IMR-90 (cell line): Measurements from ENCODE around the gene CSH2. TPM values are rescaled to one million over a fixed set of nuclear protein-coding genes. Genes with fewer than 3 reads are reported as not detected.

ENCODE experiments used
- ATAC-seq: fragments of 200-7000 bp; cut with Tn5 transposase; 2 replicates; pipeline ENCODE4 v1.9.1; 2020; ENCODE audit warnings: low read depth, mild to moderate bottlenecking, moderate library complexity
- BruUV-seq: library from RNA; stranded (reverse); fragments of 400-500 nt; replicated peaks from 2 replicates; lab custom pipeline; 2021; lab: Mats Ljungman, UMichigan
- CTCF ChIA-PET: fragments of 300-600 bp; formaldehyde crosslinking; extraction: SDS; loops from one replicate; lab custom pipeline; 2021; ENCODE audit warnings: antibody characterized with exemption; lab: Yijun Ruan, JAX
- POLR2A ChIA-PET: fragments of 300-600 bp; sonication (Branson Sonifier 250); formaldehyde crosslinking; loops from one replicate; lab custom pipeline; 2022; ENCODE audit warnings: antibody characterized with exemption; ENCODE audit not compliant: unreplicated experiment; lab: Charles Lee
- DNase-seq: peaks from one replicate; pipeline ENCODE4 v3.0.0; 2013
- H2AFZ ChIP-seq: replicated peaks from 2 replicates; pipeline ENCODE3; 2013; ENCODE audit warnings: low read length, mild to moderate bottlenecking; ENCODE audit not compliant: poor library complexity
- H2AK5ac ChIP-seq: 2 replicates; pipeline ENCODE4 v1.6.1; 2013; ENCODE audit warnings: low read depth, low read length, inconsistent platforms
- H2AK9ac ChIP-seq: replicated peaks from 2 replicates; pipeline ENCODE3; 2013; ENCODE audit warnings: mild to moderate bottlenecking, low read depth, low read length, moderate library complexity; ENCODE audit not compliant: poor library complexity
- H2BK120ac ChIP-seq: 2 replicates; pipeline ENCODE4 v1.6.1; 2013; ENCODE audit warnings: low read depth, low read length, inconsistent platforms
- H2BK15ac ChIP-seq: 3 replicates; pipeline ENCODE4 v1.6.1; 2013; ENCODE audit warnings: low read depth, low read length, inconsistent platforms
- H2BK20ac ChIP-seq: 2 replicates; pipeline ENCODE4 v1.6.1; 2013; ENCODE audit warnings: low read depth, mild to moderate bottlenecking, inconsistent platforms, low read length, moderate library complexity
- H2BK5ac ChIP-seq: 2 replicates; pipeline ENCODE4 v1.6.1; 2013; ENCODE audit warnings: mild to moderate bottlenecking, low read depth, low read length, inconsistent platforms; ENCODE audit not compliant: poor library complexity, severe bottlenecking
- H3K14ac ChIP-seq: replicated peaks from 2 replicates; pipeline ENCODE4 v1.6.1; 2013; ENCODE audit warnings: low read depth, low read length, inconsistent platforms
- H3K18ac ChIP-seq: 2 replicates; pipeline ENCODE4 v1.6.1; 2013; ENCODE audit warnings: low read depth, low read length, control low read depth
- H3K23ac ChIP-seq: 2 replicates; pipeline ENCODE4 v1.6.1; 2013; ENCODE audit warnings: low read depth, low read length, inconsistent platforms
- H3K27ac ChIP-seq: 2 replicates; pipeline ENCODE4 v1.5.1; 2013; ENCODE audit warnings: mild to moderate bottlenecking, control low read depth, low read length; ENCODE audit not compliant: insufficient read depth
- H3K27me3 ChIP-seq: 2 replicates; pipeline ENCODE4 v1.6.1; 2013; ENCODE audit warnings: low read length; ENCODE audit not compliant: control insufficient read depth, insufficient read depth
- H3K36me3 ChIP-seq: 2 replicates; pipeline ENCODE4 v1.6.1; 2013; ENCODE audit warnings: low read length, mixed read lengths; ENCODE audit not compliant: control insufficient read depth, insufficient read depth
- H3K4ac ChIP-seq: 2 replicates; pipeline ENCODE4 v1.6.1; 2013; ENCODE audit warnings: low read depth, low read length, inconsistent platforms
- H3K4me1 ChIP-seq: 2 replicates; pipeline ENCODE4 v1.6.1; 2013; ENCODE audit warnings: low read length, mixed read lengths; ENCODE audit not compliant: control insufficient read depth, insufficient read depth
- H3K4me2 ChIP-seq: 2 replicates; pipeline ENCODE4 v1.6.1; 2013; ENCODE audit warnings: low read depth, mild to moderate bottlenecking, control low read depth, low read length, moderate library complexity
- H3K4me3 ChIP-seq: 2 replicates; pipeline ENCODE4 v1.5.1; 2013; ENCODE audit warnings: low read depth, mild to moderate bottlenecking, control low read depth, low read length, moderate library complexity; ENCODE audit not compliant: insufficient read depth
- H3K56ac ChIP-seq: 2 replicates; pipeline ENCODE4 v1.6.1; 2013; ENCODE audit warnings: low read length, inconsistent platforms; ENCODE audit not compliant: insufficient read depth; ENCODE audit errors: extremely low read depth
- H3K79me1 ChIP-seq, 2 experiments: 2 replicates each; pipeline ENCODE4 v1.6.1; 2013; ENCODE audit warnings: low read length in 2 of 2, inconsistent platforms in 1 of 2, low read depth in 1 of 2
- H3K9ac ChIP-seq: 2 replicates; pipeline ENCODE4 v1.6.1; 2013; ENCODE audit warnings: low read depth, low read length, control low read depth
- H3K9me1 ChIP-seq: 2 replicates; pipeline ENCODE4 v1.6.1; 2013; ENCODE audit warnings: low read length, inconsistent platforms; ENCODE audit not compliant: insufficient read depth
- H3K9me3 ChIP-seq: 2 replicates; pipeline ENCODE4 v1.6.1; 2013; ENCODE audit warnings: low read length; ENCODE audit not compliant: control insufficient read depth, insufficient read depth
- H4K20me1 ChIP-seq: 2 replicates; pipeline ENCODE4 v1.6.1; 2013; ENCODE audit warnings: low read length, inconsistent platforms; ENCODE audit not compliant: insufficient read depth
- H4K5ac ChIP-seq: 2 replicates; pipeline ENCODE4 v1.6.1; 2013; ENCODE audit warnings: mild to moderate bottlenecking, low read depth, low read length, control low read depth
- H4K8ac ChIP-seq, 2 experiments: 2 replicates each; pipeline ENCODE4 v1.6.1; 2013; ENCODE audit warnings: low read depth in 2 of 2, low read length in 2 of 2, control low read depth in 1 of 2, inconsistent platforms in 1 of 2
- H4K91ac ChIP-seq: 2 replicates; pipeline ENCODE4 v1.6.1; 2013; ENCODE audit warnings: low read depth, low read length, inconsistent platforms; ENCODE audit not compliant: insufficient read depth
- CEBPB ChIP-seq: IDR thresholded peaks from 2 replicates; pipeline ENCODE4 v1.6.1; 2012; ENCODE audit warnings: low read depth, low read length, improper control_type of control experiment
- CHD1 ChIP-seq: IDR thresholded peaks from 2 replicates; pipeline ENCODE4 v1.6.1; 2012; ENCODE audit warnings: low read depth, low read length, improper control_type of control experiment
- FOS ChIP-seq: fragments of 150-350 bp; IDR thresholded peaks from 2 replicates; pipeline ENCODE4 v1.6.1; 2016; ENCODE audit warnings: low read depth, low read length
- MAFK ChIP-seq: IDR thresholded peaks from 2 replicates; pipeline ENCODE4 v1.6.1; 2012; ENCODE audit warnings: low read depth, low read length, improper control_type of control experiment
- MXI1 ChIP-seq: IDR thresholded peaks from 2 replicates; pipeline ENCODE4 v1.6.1; 2012; ENCODE audit warnings: low read depth, mild to moderate bottlenecking, low read length, moderate library complexity, borderline replicate concordance
- USF2 ChIP-seq: fragments of 150-350 bp; IDR thresholded peaks from 2 replicates; pipeline ENCODE4 v1.6.1; 2017; ENCODE audit warnings: mild to moderate bottlenecking, antibody characterized with exemption, low read length, low read depth
- WGBS, 2 experiments: methylation state at CpG; one replicate each; pipeline versions ENCODE4 v1.1.5 to v1.1.7; 2013; ENCODE audit warnings: missing lambda C conversion rate in 2 of 2; ENCODE audit not compliant: insufficient read length in 1 of 2; ENCODE audit errors: extremely low coverage in 2 of 2; 5-methylcytosine and 5-hydroxymethylcytosine counted together
- dilution Hi-C: fragments of 300-500 bp; cut with HindIII; formaldehyde crosslinking; loops from one replicate; pipeline ENCODE4 v1.14.3; 2018; ENCODE audit warnings: low sequenced_read_pairs; ENCODE audit not compliant: unreplicated experiment
- in situ Hi-C: fragments of 300-500 bp; cut with MboI; formaldehyde crosslinking; loops from 3 replicates; pipeline ENCODE4 v1.14.3; 2019; ENCODE audit warnings: low sequenced_read_pairs, inconsistent platforms, mixed read lengths
- intact Hi-C: fragments of 100-400 bp; cut with micrococcal nuclease; formaldehyde crosslinking; loops from 2 replicates; pipeline ENCODE4 v1.10.0; 2022
- polyA plus RNA-seq, 3 experiments: library from polyadenylated mRNA; depleted of rRNA; stranded (reverse); fragments of >200 nt; gene quantifications; 2 replicates each; pipeline ENCODE4 v1.2.3, GENCODE V29; 2012; ENCODE audit warnings: low replicate concordance in 1 of 3
- total RNA-seq: library from RNA; depleted of rRNA; stranded (reverse); fragments of >200 nt; gene quantifications from 2 replicates; pipeline ENCODE4 v1.2.3, GENCODE V29; 2012

Gene CSH2
- total and polyA plus RNA-seq, 2 of the 4 experiments (the other 2 are of a cell fraction), result not detected

DNA sequence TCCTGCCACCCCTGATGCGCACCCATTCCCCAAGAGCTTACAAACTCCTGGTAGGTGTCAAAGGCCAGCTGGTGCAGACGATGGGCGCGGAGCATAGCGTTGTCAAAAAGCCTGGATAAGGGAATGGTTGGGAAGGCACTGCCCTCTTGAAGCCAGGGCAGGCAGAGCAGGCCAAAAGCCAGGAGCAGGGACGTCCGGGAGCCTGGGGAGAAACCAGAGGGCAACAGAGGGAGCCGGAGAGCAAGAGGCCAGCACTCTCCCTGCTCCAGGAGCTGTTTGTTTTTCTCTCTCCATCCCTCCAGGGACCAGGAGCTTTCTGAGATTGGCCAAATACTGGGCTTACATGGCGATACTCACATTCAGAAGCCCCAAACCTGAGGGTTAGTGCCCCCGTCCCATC is 44.8 kb upstream of the CSH2 start:
- Histone ChIP-seq H3K4me1 (no peaks in the 10 kb centered on the region), H3K79me1 (no peaks in the 10 kb centered on the region), H4K5ac (no peak overlapping the region), H3K27ac (no peak overlapping the region), H2BK5ac (no peak overlapping the region), H2BK15ac (no peak overlapping the region), H3K4me2 (no peak overlapping the region), H4K20me1 (no peaks in the 10 kb centered on the region), H2AK5ac (no peak overlapping the region), H3K56ac (no peak overlapping the region), H2AK9ac (no peak overlapping the region), H3K14ac (no peak overlapping the region), H2BK120ac (no peak overlapping the region), H3K4ac (no peak overlapping the region), H3K9me3 (no peaks in the 10 kb centered on the region), H3K4me3 (no peak overlapping the region), H3K9ac (no peak overlapping the region), H4K91ac (no peak overlapping the region), H3K27me3 (peaks cover 32% of the 10 kb centered on the region), H4K8ac (no peak overlapping the region), H3K9me1 (no peaks in the 10 kb centered on the region), H3K23ac (no peak overlapping the region), H2BK20ac (no peak overlapping the region), H2AFZ (no peak overlapping the region), H3K18ac (no peak overlapping the region), H3K36me3 (no peaks in the 10 kb centered on the region)
- ATAC-seq (no peak), DNase-seq (no peak)
- dilution Hi-C loops (no loop called here), in situ Hi-C loops (loop anchor here (5.0 to 10.0 kb wide), 3 partner anchors 106 to 366 kb away; partner anchors contain the start of genes ERN1 and ICAM2), intact Hi-C loops (loop anchor here (2.0 to 10.0 kb wide), 2 partner anchors 214 to 366 kb away; no protein-coding TSS in a partner anchor)
- TF ChIP-seq CHD1, result no peak
- TF ChIP-seq FOS, result no peak
- TF ChIP-seq MAFK, result no peak
- TF ChIP-seq CEBPB, result no peak
- no peak for TF ChIP-seq USF2
- TF ChIP-seq MXI1, result no peak
- POLR2A ChIA-PET, result no interaction called here
- 80% methylated on average over 1 of the region's 10 CpGs; no CpG with 5 or more reads in 1 of the 2 experiments for WGBS, 2 experiments
- CTCF ChIA-PET, result interaction anchor here (1.9 to 2.7 kb wide), 3 partner anchors 28 to 107 kb away, joined by 9 to 21 read pairs (median 9); no protein-coding TSS in a partner anchor
- no TSS peak for BruUV-seq
